GM18861 (cell line): Measurements from ENCODE around the gene TFRC.
A peak's percentile ranks its signal among the peaks of the same experiment; 100 is the strongest.
"Not testable (repeated sequence)": the region's sequence is repeated elsewhere in the genome, so short reads cannot be mapped to it uniquely, and the experiment has no call there.

ENCODE experiments used
- ATAC-seq: cut with Tn5 transposase; IDR thresholded peaks from one replicate; pipeline ENCODE4 v1.9.1; 2021; ENCODE audit not compliant: unreplicated experiment

Gene TFRC

DNA sequence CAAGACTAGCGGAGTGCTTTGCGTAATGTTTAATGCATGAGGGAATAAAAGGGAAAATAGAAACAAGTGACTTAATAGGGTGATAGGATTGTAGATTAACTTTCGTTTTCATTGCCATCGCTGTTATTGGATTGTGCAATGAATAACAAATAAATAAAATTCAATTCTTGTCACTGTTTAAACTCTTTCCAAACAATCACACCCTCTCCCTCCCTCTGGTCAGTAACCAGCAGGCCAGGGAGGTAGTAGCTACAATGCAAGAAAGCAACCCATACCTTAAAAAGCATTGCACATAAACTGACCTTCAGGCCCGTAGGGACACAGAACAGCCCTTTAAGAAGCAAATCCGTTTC lies 705 bp upstream of the TFRC start:
- ATAC-seq = no peak

DNA sequence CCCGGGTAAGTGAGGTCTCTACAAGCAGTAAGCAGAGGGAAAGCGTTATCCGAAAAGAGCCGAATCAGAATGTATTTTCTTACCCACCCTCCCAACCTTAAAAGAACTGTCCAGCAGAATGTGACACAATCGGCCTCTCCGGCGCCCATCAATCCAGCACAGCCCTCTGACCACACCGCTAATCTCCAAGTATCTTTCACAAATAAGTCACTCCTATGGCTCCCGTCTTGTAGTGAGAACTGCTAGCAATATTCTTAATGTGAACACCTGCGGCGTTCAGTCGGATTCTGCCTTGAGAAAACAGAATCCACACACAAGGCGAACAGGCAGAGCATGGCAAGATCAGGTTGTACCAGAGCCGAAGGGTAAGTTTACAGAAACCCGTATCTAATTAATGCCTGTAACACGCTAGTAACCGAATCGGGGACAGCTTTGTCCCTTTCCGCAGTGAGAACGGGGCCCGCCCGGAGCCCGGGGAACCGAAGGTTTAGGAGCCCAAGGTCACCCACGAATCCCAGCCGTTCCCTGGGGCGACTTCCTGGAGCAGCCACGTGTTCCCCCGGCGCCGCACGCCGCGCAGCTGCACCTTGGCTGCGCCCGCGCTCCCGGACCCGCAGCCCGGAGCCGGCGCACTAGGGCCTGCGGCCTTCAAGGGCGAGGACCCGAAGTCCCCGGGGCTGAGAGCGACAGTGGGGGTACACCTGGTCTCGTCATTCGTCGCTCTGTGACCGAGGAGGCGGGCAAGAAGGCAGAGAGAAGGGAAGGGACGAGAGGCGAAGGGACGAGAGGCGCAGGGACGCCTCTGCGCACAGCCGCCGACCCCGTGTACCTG lies 672 bp downstream of the TFRC start:
- peak; percentile 28 for ATAC-seq

DNA sequence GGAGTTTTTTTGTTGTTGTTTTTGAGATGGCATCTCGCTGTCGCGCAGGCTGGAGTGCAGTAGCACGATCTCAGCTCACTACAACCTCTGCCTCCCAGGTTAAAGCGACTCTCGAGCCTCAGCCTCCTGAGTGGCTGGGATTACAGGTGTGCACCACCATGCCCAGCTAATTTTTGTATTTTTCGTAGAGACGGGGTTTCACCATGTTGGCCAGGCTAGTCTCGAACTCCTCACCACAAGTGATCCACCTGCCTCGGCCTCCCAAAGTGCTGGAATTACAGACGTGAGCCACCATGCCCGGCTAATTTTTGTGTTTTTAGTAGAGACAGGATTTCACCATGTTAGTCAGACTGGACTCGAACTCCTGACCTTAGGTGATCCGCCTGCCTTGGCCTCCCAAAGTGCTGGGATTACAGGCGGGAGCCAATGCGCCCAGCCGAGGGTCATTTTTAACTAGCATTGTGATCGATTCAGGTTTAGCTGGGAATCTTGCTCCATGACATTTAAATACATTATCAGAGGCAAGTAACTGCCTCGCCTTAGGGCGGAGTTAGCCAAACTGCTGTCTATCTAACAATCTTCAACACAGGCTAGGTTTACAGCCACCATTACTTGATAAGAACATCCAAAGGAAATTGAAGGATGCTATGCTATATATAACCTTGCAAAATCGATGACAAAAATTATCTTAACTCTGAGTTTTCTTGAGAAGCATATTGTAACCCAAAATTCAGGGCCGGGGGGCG lies 1.6 kb downstream of the TFRC start:
- ATAC-seq = not testable (repeated sequence)

DNA sequence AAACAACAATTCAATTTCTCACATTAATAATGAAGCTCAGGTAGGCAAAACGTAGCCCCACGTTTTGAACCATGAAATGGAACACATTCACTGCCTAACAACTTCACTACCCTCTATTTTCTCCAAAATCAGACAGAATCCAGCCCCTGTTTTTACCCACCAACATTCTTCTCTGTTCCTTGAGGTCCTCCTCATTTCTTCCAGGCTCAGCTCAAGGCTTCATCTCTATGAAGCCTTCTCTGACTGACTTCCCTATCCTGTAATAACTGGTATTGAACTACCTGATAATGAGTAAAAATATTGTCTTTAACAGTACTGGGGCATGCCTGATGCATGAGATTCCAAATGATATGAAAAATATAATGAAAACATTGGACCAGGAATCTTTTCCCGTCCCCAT lies 2.2 kb downstream of the TFRC start:
- ATAC-seq = no peak

DNA sequence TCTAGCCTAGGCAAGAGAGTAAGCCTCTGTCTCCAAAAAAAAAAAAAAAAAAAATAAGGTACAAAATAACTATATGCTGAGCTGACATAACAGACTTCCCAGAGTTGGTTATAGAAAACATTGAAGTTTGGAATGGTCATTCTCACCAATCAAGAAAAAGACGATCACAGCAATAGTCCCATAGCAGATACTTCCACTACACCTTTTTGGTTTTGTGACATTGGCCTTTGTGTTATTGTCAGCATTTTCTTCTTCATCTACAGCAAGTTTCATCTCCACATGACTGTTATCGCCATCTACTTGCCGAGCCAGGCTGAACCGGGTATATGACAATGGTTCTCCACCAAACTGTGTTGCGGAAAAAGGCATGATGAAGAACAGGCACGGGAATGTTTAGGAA lies 6.9 kb downstream of the TFRC start:
- ATAC-seq = no peak

DNA sequence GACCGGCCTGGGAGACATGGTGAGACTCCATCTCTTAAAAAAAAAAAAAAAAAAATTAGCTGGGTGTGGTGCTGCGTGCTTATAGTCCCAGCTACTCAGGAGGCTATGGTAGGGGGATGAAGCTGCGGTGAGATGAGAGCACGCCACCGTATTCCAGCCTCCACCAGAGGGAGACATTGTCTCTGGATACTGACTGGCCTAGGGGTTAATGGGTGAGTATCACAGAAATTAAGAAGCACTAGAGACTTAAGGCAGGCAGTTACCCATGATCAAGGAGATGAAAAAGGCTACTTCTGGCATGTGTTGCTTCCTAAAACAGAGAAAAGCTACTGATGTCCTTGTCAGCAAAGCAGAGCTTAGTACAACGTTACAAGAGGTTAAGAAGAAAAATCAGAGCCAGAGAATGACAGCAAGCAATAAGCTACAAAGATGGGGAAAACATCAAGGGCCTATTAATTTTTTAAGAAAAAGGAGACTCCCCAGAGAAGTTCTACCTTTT lies 8.6 kb downstream of the TFRC start:
- ATAC-seq = peak; percentile 50

DNA sequence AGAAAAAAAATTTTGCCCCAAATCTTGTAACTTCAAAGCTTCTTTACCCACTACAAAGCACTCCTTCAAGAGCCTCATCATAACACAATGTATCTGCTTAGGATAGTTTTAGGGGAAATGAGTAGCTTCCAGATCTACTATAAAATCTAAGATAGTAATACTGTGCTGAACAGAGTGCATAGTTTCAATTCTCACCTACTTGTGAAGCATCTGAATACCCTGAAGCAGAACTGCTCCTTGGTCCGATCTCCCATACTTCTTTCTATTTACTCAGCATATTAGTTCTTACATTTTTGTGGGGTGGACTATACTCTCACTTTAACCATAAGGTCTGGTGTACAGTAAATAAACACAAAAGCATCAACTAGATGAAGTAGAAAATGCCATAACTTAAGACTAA lies 9.6 kb downstream of the TFRC start:
- ATAC-seq = no peak

DNA sequence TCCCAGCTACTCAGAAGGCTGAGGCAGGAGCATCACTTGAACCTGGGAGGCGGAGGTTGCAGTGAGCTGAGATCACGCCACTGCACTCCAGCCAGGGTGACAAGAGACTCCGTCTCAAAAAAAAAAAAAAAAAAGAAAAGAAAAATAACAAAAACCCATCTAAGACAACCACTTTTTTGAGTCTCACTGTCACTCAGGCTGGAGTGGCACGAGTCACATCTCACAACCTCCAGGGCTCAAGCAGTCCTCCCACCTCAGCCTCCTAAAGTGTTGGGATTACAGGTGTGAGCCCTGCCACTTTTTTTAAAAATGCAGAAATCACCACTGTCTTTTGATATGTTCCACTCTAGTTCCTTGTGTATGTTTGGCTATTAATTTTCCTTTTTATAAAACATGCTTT lies 13.1 kb downstream of the TFRC start:
- ATAC-seq = not testable (repeated sequence)

DNA sequence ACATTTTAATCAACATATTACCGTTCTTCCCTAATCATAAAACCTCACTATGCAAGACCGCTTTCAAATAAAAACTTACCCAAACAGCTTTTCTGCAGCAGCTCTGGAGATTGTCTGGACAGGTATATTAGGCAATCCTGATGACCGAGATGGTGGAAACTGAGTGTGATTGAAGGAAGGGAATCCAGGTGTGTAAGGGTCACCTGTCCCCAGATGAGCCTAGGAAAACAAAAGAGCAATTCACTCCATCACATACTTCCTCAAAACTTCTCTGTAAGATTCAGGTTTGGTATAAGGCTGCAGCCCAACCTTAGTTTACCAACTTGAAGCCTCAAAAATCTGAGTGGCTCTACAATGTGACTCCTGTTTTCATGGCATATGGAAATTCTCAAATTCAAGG lies 14.5 kb downstream of the TFRC start:
- no peak for ATAC-seq

DNA sequence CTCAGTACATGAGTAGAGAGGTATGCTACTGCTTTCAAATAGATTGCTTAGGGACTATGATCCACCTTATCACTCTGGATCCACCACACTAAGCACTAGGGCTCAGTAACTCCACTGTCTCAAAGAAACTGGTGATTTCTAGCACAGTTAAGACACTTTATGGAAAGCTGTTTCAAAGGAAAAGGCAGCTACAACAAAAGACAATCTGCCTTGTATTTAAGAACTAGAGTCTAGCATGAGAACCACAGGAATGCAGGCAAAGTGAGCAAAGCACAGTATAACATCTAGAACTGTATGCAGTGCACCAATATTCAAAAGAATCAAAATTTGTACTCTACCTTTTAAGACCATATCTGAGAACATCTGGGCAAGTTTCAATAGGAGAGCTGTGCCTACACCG lies 17.9 kb downstream of the TFRC start:
- no peak for ATAC-seq

DNA sequence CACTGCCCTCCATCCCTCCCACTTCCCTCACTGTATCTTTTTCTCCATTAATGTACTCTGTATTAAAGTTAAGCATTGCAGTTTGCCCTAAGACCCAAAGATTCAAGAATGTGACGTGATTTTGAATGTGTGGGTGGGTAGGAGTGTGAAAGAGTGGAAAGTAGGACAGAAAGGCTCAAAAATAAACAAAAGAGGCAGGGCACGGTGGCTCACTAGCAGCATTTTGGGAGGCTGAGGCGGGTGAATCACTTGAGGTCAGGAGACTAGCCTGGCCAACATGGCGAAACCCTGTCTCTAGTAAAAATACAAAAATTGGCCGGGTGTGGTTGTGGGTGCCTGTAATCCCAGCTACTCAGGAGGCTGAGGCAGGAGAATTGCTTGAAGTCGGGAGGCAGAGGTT lies 18.4 kb downstream of the TFRC start:
- no peak for ATAC-seq

DNA sequence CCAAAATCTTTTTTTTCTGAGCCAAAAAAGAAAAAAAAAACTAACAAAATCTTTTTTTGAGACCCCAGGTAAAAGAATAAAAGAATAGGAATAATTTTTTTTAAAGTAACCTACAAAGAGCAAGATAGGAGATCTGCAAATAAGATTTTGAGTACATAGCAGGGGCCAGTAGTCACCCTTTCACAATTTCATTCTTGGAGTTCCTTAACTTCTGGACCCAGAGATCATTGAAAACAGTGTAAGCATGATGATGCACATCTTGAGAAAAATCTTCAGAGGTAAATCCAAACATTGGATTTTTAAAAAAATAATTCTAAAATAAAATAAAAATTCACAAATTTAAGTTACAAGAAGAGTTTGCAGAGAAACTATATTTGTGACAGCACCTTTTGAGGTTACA lies 18.8 kb downstream of the TFRC start:
- ATAC-seq = no peak

DNA sequence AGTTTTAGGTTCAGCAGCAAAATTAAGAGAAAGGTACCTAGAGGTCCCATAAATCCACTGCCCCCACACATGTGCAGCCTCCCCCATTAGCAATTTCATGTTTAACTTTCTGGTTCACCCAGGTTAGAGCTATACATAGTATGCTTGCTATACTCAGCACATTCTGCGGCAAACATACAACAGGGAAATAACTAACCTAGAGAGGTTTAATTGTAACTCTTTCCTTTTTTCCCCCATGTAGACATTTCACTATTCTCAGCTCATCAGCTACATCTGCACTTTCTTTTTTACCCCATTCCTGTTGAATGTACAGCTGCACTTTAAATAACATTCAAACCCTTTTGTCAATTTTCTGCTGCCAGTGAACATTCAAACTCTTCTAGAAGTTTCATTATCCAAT lies 21.1 kb downstream of the TFRC start:
- ATAC-seq = no peak

DNA sequence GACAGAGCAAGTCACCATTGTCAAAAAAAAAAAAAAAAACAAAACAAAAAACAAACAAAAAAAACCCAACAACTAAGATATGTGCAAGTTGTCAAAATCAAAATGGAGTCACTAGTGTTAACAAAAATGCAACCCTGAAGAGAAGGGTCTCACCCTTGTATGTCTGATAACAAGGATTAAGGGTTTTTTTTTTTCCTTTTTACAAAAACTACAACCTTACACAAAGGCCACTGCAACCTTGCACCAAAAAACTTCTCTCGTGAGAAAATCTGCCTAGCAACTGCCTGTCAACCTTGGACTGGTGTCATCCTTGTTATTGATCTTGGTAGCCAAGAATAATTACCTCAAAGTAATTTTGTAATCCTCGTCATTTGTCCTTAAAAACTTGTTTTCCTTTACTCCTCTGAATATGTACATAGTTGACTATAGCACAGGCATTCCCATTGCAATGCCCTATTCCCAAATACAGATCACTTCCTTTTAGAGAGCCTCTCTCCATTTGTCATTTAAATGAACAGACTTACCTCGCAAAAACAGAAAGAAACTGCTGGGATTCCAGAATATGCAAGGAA lies 24.0 kb downstream of the TFRC start:
- no peak for ATAC-seq

DNA sequence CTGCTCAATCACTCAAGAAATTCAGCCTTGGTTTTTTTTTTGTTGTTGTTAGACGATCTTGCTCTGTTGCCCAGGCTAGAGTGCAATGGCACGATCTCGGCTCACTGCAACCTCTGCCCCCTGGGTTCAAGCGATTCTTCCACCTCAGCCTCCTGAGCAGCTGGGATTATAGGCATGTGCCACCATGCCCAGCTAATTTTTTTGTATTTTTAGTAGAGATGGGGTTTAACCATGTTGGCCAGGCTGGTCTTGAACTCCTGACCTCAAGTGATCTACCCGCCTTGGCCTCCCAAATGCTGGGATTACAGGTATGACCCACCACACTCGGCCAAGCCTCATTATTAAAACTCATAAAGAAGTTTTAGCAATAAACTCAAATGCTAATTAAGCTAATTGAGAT lies 25.5 kb downstream of the TFRC start:
- not testable (repeated sequence) for ATAC-seq

DNA sequence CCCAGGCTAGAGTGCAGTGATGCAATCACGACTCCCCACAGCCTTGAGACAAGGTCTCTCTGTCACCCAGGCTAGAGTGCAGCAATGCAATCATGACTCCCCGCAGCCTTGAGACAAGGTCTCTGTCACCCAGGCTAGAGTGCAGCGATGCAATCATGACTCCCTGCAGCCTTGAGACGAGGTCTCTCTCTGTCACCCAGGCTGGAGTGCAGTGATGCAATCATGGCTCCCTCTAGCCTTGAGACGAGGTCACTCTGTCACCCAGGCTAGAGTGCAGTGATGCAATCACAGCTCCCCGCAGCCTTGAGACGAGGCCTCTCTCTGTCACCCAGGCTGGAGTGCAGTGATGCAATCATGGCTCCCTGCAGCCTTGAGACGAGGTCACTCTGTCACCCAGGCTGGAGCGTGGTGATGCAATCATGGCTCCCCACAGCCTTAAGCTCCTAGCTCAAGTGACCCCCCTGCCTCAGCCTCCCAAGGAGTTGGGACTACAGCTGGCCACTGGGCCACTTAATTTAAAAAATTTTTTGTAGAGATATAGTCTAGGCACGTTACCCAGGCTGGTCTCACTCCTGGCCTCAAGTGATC lies 26.1 kb downstream of the TFRC start:
- ATAC-seq = no peak

DNA sequence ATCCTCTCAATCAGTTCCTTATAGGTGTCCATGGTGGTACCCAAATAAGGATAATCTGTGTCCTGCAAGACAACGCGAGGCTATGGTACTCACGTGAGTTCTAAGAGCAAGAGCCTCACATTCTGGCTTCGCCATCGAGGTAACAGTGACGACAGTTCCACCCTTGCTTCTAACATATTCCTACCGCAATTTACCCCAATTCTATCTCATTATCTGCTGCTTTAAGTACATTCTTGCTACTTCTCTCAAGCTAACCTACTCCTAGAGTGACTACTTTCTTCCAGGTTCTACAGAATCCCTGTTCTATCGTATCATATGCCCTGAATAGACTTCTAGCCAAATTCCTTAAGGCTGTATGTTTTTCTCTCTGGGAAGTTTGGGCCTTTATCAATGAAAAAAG lies 26.6 kb downstream of the TFRC start:
- ATAC-seq = no peak

DNA sequence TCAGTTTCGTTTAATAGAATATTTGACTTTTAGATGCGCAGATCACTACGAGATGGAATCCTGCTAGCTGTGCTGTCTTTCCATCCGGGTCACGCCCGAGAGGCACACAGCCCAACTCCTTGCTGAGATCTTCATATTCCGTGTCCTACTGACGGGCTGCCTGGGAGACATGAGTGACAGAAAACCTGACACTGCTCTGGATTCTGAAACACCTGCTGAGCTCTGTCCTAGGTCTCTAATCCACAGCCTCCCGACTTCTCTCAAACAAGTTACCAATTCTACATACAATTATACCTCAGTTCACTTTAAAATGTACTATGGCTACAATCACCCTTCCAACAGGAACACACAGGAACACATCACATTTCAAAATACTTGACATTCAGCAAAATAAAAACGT lies 27.2 kb downstream of the TFRC start:
- ATAC-seq = no peak

DNA sequence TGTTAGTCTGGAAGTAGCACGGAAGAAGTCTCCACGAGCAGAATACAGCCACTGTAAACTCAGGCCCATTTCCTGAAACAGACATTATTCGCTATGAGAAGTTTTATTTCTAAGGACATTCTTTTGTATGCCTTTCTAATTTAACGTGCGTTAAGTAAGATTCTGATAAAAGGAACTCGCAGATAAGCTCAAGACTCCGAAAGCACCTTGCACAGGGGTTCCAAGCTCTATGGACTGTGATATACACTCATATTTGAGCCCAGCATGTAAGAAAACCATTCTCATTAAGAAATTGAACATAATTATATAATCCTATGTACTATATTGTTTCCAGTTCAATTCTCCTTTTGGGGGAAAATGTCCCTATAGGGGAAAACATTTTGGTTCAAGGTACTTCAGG lies 28.4 kb downstream of the TFRC start:
- ATAC-seq = no peak

DNA sequence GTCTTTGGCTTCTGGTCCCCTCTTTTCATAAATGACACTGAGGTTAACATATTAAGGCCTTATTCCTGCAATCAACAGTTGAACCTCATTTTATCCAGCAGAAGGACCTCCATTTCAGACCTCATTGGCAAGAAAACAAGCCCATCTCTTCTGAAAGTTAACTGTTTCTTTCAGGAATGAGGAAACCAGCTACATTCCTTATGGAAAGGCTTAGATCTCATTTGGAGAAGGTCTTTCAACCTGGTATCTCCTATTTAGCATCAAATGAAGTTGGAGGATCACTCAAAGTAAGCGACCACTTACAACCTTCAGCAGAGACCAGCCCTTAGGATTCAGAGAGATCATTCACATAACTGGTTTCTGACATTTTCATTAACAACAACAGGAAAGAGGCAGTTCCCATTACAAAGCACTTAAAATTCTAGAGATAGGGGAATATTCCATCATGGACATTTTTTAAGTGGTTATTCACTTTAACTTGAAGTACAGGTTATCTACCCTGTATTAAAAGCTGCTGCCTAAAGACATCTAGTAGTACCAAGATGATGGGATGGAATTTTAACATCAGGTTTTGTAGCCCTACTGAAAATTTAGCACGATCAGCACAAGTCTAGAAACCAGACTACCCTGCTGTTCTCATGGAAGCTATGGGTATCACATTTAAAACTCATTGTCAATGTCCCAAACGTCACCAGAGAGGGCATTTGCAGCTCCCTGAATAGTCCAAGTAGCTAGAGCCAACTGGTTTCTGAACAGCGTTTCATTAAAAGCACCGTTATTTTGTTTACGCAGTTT lies 30.4 kb downstream of the TFRC start:
- ATAC-seq = no peak

DNA sequence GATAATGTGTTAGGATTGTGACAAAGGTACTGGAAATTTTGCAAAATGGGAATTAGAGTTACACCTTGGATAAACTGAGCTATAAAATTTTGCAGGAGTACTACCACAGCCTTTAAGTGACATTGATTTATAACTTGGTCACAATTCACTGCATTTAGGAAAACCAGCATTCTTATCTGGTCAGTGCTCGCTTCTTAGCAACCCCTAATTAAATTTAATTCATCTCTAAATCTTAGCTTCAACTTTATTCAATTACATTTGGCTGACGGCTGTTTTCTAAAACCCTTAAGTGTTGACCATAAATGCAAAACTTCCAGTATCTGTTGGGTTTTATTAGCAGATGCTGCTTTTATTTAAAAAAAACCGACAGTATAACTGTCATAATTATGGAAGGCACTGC lies 31.3 kb downstream of the TFRC start:
- ATAC-seq = no peak
